ENCODE measurements around the gene ZNF831. TPM values are rescaled to one million over a fixed set of nuclear protein-coding genes. Genes with fewer than 3 reads are reported as not detected.
A peak's percentile ranks its signal among the peaks of the same experiment; 100 is the strongest.

ZNF831 gene
- total RNA-seq, 4 donors from 2014 or later: 0.16 to 1.0 (median 0.34) TPM; not detected in 1

- Histone ChIP-seq H3K4me3 (no peak overlapping the region), H3K4me1 (peaks cover 25% of the 10 kb centered on the region), H3K36me3 (no peaks in the 10 kb centered on the region), H3K9me3 (no peaks in the 10 kb centered on the region), H3K27ac (no peak overlapping the region), H3K27me3 (peaks cover 15% of the 10 kb centered on the region)
- WGBS: 84% methylated on average over 8 of the region's 8 CpGs
- no peak for DNase-seq (ENCODE audit: low spot score in 2 of 2)
- TF ChIP-seq CTCF (IDR thresholded peaks at IDR 0.05) (no peak), POLR2A (IDR thresholded peaks at IDR 0.05) (no peak)
Observed at GRCh38 chr20:59219211-59219610, 55.6 kb downstream of the ZNF831 start.

GRCh38 chr20:59220161-59220560, 56.5 kb downstream of the ZNF831 start:
- WGBS: 94% methylated on average over 5 of the region's 5 CpGs
- Histone ChIP-seq H3K27ac (no peak overlapping the region), H3K36me3 (no peaks in the 10 kb centered on the region), H3K4me3 (no peak overlapping the region), H3K9me3 (no peaks in the 10 kb centered on the region), H3K27me3 (peaks cover 18% of the 10 kb centered on the region), H3K4me1 (peaks cover 25% of the 10 kb centered on the region)
- TF ChIP-seq CTCF (IDR thresholded peaks at IDR 0.05) (no peak), POLR2A (IDR thresholded peaks at IDR 0.05) (no peak), POLR2AphosphoS5 (IDR thresholded peaks at IDR 0.05) (no peak), EP300 (IDR thresholded peaks at IDR 0.05) (no peak)
- DNase-seq (ENCODE audit: low spot score in 2 of 2): no peak

- H3K27ac ChIP-seq: no peak overlapping the region
- H3K27me3 ChIP-seq: peaks cover 21% of the 10 kb centered on the region
- H3K36me3 ChIP-seq: no peaks in the 10 kb centered on the region
- no peaks in the 10 kb centered on the region for H3K9me3 ChIP-seq
- no peak for DNase-seq (ENCODE audit: low spot score in 2 of 2)
- WGBS: 52% methylated on average over 9 of the region's 9 CpGs
- TF ChIP-seq CTCF (IDR thresholded peaks at IDR 0.05): no peak
- TF ChIP-seq POLR2A (IDR thresholded peaks at IDR 0.05): no peak
- no peak for TF ChIP-seq POLR2AphosphoS5 (IDR thresholded peaks at IDR 0.05)
- no peak for TF ChIP-seq EP300 (IDR thresholded peaks at IDR 0.05)
- H3K4me1 ChIP-seq: peaks cover 25% of the 10 kb centered on the region
- H3K4me3 ChIP-seq: no peak overlapping the region
Observed at GRCh38 chr20:59221049-59221706, 57.6 kb downstream of the ZNF831 start.

GRCh38 chr20:59221707-59222252, 58.2 kb downstream of the ZNF831 start:
- 12% methylated on average over 16 of the region's 18 CpGs for WGBS
- peak overlapping the region; percentile 52 for H3K4me3 ChIP-seq
- peaks cover 21% of the 10 kb centered on the region for H3K27me3 ChIP-seq
- peaks cover 25% of the 10 kb centered on the region for H3K4me1 ChIP-seq
- no peak for DNase-seq (ENCODE audit: low spot score in 2 of 2)
- TF ChIP-seq POLR2A (IDR thresholded peaks at IDR 0.05): no peak
- TF ChIP-seq CTCF (IDR thresholded peaks at IDR 0.05): no peak
- no peak for TF ChIP-seq EP300 (IDR thresholded peaks at IDR 0.05)
- H3K36me3 ChIP-seq: no peaks in the 10 kb centered on the region
- H3K27ac ChIP-seq: no peak overlapping the region
- no peaks in the 10 kb centered on the region for H3K9me3 ChIP-seq

- Histone ChIP-seq H3K4me1 (peaks cover 25% of the 10 kb centered on the region), H3K9me3 (no peaks in the 10 kb centered on the region), H3K36me3 (no peaks in the 10 kb centered on the region), H3K4me3 (peak overlapping the region; percentile 52), H3K27me3 (peaks cover 21% of the 10 kb centered on the region), H3K27ac (no peak overlapping the region)
- WGBS: 4% methylated on average over 36 of the region's 51 CpGs
- TF ChIP-seq EP300 (IDR thresholded peaks at IDR 0.05): no peak
- peak; percentile 89 to 97 for TF ChIP-seq CTCF (IDR thresholded peaks at IDR 0.05)
- DNase-seq (ENCODE audit: low spot score in 2 of 2): peak in 1 of 2 donors; percentile 80
Observed at GRCh38 chr20:59222253-59223181, 58.9 kb downstream of the ZNF831 start.

Data from suprapubic skin (tissue), 4 donors.